Amniotic epithelial cell (primary cell): ENCODE measurements around the gene GPALPP1.
"Not testable (repeated sequence)": the region's sequence is repeated elsewhere in the genome, so short reads cannot be mapped to it uniquely, and the experiment has no call there.

Source experiments
- DNase-seq: peaks from one replicate; pipeline ENCODE4 v3.0.0-alpha.2; 2010; ENCODE audit warnings: low read depth

GPALPP1 gene, protein sequence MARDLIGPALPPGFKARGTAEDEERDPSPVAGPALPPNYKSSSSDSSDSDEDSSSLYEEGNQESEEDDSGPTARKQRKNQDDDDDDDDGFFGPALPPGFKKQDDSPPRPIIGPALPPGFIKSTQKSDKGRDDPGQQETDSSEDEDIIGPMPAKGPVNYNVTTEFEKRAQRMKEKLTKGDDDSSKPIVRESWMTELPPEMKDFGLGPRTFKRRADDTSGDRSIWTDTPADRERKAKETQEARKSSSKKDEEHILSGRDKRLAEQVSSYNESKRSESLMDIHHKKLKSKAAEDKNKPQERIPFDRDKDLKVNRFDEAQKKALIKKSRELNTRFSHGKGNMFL

DNA sequence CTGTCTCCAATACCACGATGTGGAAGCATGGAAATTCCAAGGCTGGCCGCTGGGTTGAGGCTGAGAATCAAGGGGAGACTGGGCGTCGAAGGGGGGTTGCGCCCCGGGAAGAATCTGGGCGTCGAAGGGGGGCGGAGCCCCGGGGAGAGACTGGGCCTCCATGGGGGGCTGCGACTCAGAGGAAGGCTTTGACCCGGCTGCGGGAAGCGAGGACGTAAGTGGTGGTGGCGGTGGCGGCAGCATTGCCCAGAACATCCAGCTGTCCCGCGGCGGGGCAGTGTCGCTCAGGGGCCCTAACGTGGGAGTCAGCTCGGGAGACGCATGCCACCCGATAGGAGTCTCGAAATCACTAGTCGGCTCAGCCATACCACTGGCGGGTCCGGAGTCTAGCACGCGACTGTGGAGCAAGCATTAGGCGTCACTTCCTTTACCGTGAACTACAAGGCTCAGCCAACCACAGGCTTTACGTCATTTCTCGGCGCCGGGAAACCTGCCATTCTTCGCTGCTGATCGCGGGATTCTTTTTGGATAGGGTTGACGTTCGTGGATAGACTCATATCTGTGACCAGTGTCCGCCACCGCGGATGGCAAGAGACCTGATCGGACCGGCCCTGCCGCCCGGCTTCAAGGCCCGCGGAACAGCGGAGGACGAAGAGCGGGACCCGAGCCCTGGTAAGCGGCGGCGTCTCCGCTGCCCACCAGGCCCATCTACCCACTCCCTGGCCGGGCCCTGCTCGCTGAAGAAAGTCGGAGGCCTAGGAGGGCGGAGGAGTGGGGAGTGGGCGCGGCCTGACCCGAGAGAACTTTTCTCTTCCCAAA, at the start of gene GPALPP1, which contains the start of gene NUFIP1:
GPALPP1 (plus strand) TSS at position 468 of the 819 bp plus-strand sequence; CDS start at position 585, 117 bp downstream.
NUFIP1 (minus strand) TSS at position 401 of the 819 bp plus-strand sequence; CDS start at position 366, 35 bp downstream.
- DNase-seq, result peak; percentile 94

DNA sequence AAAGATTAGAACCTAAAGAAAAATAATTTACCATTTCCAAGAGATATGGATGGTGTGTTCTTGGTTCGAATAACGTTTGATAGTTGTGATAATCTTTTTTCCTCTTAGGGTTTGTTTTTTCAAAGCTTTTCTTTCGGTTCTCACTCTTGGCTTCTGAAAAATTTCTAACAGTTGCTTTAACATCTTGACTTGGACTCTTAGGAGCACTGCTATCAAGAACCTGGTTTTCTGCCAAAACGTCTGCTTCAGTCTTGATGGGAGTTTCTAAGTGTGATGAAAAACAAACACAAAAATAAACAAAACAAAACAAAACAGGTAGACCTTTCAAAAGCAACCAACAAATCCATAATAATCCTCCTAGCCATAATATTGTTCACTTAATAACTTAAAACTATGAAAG, 45.9 kb upstream of the GPALPP1 start:
- DNase-seq, result not testable (repeated sequence)

- DNase-seq, result peak; percentile 47
Measured at GRCh38 chr13:44951184-44951583, 38.2 kb upstream of the GPALPP1 start.

DNA sequence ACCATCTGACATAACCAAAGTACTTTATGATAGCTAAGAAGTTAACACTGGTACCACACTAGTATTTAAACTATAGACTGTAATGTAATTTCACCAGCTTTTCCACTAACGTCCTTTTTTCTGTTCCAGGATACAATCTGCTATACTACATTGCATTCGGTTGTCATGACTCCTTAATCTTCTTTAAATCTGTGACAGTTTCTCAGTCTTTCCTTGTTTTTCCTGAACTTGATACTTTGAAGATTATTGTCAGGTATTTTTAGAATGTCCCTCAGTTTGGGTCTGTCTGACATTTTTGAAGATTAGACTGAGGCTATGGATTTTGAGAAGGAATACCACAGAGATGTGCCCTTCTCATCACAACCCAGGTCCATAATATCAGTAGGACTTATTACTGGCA, 36.7 kb upstream of the GPALPP1 start:
- DNase-seq, result no peak

- DNase-seq, result no peak
Measured at GRCh38 chr13:44954224-44954623, 35.1 kb upstream of the GPALPP1 start.

- DNase-seq, result no peak
Measured at GRCh38 chr13:44955406-44955805, 33.9 kb upstream of the GPALPP1 start.

DNA sequence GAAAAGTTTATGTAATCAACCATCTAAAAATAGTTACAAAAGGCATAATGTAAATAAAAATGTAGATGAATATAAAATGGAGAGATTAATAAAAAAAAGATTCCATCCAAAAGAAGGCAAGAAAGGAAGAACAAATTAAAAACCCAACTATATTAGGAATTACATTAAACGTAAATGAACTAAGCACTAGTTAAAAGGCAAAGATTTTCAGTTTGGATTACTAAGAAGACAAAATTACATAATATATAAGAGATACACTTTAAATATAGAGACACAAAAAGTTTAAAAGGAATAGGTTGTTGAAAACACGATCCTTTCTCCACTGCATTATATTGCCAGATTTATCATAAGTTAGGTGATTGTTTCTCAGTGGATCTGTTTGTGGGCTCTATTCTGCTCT, 27.3 kb upstream of the GPALPP1 start:
- no peak for DNase-seq

GRCh38 chr13:44967704-44968433, 21.5 kb upstream of the GPALPP1 start:
- DNase-seq, result peak; percentile 54

DNA sequence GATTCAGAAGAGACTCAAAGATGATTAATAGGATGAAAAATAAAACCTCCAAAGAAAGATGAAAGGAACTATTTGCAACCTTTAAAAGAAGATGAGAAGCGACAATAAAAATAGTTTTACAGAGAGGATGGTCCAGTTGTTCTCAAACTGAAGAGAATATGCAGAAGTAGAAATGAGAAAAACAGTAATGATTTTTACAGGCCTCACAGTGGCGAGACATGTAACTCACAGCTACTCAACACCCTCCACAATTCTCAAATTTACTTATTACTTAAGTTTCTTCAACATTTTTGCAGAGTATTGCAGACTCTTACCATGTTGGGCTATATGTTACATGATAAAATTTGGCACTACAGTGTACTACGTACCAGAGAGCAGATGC, 20.9 kb upstream of the GPALPP1 start:
- DNase-seq, result no peak

DNA sequence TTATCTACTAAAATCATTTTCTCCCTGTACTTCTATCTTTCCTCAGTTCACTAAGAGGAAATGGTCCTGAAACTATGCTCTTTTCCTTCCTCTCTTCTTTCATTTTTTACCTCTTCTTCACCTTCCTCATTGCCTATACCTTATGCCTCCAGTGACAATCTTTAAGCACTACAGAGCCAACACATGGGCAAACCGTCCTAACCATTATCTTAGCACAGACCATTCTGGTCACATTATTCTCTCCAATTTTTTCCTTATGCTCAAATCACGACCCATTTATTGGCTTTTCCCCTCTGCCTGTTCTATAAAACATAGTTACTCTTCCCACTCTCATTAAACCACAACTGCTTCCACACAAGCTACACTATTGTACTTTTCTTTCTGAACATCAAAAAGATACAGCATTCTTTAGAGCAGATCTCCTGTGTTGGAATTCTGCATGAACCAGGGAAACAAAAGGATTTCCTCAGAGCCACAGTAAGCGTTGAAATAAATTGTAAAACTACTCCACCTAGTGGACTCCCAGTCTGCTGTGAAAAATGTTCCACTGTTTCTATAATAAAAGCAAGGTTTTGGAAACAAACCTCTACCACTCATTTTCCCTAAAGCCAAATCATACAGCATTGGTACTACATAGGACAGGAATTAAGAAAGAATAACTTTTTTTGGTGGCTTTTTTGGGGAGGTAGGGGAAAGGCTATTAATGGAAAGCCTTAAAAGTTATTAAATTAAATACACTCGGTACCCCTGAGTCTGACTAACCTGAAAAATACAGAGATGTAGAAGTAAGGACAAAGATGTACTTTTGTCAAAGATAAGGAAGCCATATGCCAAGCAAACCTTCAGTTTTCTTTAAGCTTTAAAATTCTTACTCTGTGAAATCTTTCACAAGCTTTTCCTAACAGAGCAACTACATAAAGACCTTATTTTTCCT, 19.5 kb upstream of the GPALPP1 start:
- peak; percentile 64 for DNase-seq

DNA sequence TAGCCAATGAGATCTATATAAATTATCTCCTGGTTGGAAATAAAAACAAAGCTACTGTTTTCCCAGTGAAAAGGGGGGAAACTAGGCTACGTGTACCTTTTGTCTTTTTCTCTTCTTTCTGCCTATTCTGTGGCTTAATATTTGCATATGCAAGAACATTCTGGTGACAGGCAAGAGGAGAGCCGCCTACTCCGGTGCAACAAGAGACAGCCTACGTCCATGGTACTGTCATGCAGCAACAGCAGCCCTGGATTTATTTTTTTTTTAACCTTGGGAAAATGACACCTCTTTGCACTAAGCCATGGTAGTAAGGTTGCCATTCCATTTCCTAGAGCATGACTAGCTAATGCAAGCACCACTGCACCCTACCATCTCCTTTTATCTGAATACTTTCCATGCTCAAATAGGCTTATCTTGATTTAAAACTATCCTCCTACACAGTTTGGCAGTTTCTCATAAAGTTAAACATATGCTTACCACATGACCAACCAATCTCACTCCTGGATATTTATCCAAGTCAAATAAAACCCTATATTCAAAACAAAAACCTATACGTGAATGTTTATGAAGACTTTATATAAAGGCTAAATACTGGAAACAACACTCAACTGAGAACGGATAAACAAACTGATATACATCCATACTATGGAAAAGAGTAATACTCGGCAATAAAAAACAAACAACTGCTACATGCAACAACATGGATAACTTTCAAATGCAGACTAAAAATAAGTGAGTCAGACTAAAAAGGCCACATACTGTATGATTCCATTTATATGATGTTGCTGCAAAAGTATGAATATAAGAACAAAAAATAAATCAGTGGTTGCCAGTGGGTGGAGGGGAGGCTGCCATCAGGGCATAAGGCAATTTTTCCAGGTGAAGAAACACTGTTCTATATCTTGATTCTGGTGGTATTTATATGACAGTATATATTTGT, 17.4 kb upstream of the GPALPP1 start:
- DNase-seq, result peak; percentile 74

DNA sequence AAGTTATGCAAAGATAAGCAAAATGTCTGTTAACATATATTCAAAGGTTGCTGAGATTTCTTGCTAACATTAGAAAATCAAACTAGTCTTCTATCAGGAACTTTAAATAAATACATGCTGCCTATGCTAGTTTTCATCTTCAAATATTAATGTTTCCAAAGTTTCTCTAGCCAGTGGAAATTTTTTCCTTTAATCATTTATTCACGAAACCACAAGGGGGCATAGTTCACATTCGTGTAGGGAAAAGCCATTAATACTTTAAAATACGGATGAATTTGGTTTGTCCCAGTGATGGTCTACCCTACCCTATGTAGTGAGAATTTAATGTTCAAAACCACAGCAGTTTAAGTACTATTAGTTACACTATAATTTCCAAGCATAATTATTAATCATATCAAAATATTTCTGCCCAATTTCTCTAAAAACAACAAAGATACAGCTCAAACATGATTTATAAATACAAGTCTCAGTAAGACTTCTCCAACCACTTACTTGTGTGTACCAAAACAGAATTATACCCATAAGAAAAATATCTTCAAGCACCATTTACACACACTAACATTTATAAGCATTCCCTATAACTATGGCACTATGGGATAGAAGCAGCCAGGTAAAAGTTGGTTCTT, 16.3 kb upstream of the GPALPP1 start:
- DNase-seq, result peak; percentile 29

- peak; percentile 79 for DNase-seq
Measured at GRCh38 chr13:44974056-44974793, 15.1 kb upstream of the GPALPP1 start.

GRCh38 chr13:44976196-44976595, 13.1 kb upstream of the GPALPP1 start:
- no peak for DNase-seq

DNA sequence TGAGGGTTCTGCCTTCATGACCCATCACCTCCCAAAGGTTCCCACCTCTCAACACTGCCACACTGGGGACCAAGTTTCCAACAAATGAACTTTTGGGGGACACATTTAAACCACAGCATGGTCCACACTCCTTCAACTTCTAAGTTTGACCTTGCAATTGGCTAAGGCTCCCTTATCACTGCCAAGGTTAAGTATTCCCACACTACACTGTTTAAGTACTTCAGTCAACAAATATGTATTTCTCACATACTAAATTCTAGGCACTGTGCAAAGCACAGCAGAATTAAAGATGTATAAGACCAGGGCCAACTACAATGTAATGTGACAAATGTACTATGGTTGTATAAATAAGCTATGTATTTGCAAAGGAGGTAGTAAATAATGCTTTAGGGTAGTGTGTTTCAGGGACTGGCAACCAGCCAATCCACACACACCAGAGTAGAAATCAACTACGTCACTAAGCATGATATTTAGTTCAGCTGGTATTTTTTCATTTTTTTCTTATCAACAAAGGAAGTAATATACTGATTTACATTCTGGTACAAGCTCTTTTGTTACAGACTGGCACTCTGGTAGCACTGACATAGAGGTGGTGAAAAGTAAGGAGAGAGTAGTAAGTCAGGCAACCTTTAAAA, 12.3 kb upstream of the GPALPP1 start:
- DNase-seq, result no peak

- DNase-seq, result no peak
Measured at GRCh38 chr13:44978328-44978727, 11.0 kb upstream of the GPALPP1 start.

DNA sequence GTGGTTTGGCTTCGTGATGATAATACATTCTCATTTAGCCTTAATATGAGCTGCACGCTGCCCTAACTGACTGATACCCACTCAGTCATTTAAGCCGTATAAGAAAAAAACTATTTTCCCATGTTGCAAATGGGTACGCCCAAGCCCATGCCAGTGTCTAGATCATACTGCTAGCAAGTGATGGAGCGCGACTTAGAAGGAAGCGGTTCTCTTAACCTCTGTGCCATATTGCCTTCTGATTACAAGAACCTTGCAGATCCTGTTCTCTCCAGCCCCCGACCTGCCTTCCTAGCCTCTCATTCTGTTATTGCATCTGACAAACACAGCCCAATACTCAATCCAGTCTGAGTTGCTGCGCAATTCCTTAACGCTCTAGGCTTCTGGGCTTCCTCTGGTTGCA, 603 bp downstream of the GPALPP1 start:
- peak; percentile 5 for DNase-seq

GRCh38 chr13:45003417-45003816, 14.1 kb downstream of the GPALPP1 start:
- DNase-seq, result no peak

DNA sequence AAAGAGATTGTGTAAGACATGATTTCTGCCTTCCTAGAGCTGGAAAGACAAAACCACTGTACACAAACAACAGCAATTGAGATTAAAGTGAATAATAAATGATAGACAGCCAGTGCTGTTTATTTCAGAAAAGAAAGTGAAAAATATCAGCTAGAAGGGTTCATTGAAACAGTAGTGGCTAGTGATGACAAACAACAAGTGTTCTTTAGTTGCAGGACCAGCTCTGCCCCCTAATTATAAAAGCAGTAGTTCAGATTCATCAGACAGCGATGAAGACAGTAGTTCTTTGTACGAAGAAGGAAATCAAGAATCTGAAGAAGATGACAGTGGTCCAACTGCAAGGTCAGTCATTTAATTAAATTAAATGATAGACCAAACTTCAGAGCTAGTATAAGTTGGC, 14.8 kb downstream of the GPALPP1 start:
- DNase-seq, result no peak
